IMR-90 (cell line): ENCODE measurements around the gene RFPL3. TPM values are rescaled to one million over a fixed set of nuclear protein-coding genes. Genes with fewer than 3 reads are reported as not detected.

ENCODE experiments used
- ATAC-seq: fragments of 200-7000 bp; cut with Tn5 transposase; 2 replicates; pipeline ENCODE4 v1.9.1; 2020; ENCODE audit warnings: low read depth, mild to moderate bottlenecking, moderate library complexity
- BruUV-seq: library from RNA; stranded (reverse); fragments of 400-500 nt; replicated peaks from 2 replicates; lab custom pipeline; 2021; lab: Mats Ljungman, UMichigan
- CTCF ChIA-PET: fragments of 300-600 bp; formaldehyde crosslinking; extraction: SDS; loops from one replicate; lab custom pipeline; 2021; ENCODE audit warnings: antibody characterized with exemption; lab: Yijun Ruan, JAX
- POLR2A ChIA-PET: fragments of 300-600 bp; sonication (Branson Sonifier 250); formaldehyde crosslinking; loops from one replicate; lab custom pipeline; 2022; ENCODE audit warnings: antibody characterized with exemption; ENCODE audit not compliant: unreplicated experiment; lab: Charles Lee
- DNase-seq: peaks from one replicate; pipeline ENCODE4 v3.0.0; 2013
- H2AFZ ChIP-seq: replicated peaks from 2 replicates; pipeline ENCODE3; 2013; ENCODE audit warnings: low read length, mild to moderate bottlenecking; ENCODE audit not compliant: poor library complexity
- H2AK5ac ChIP-seq: 2 replicates; pipeline ENCODE4 v1.6.1; 2013; ENCODE audit warnings: low read depth, low read length, inconsistent platforms
- H2AK9ac ChIP-seq: replicated peaks from 2 replicates; pipeline ENCODE3; 2013; ENCODE audit warnings: mild to moderate bottlenecking, low read depth, low read length, moderate library complexity; ENCODE audit not compliant: poor library complexity
- H2BK120ac ChIP-seq: 2 replicates; pipeline ENCODE4 v1.6.1; 2013; ENCODE audit warnings: low read depth, low read length, inconsistent platforms
- H2BK15ac ChIP-seq: 3 replicates; pipeline ENCODE4 v1.6.1; 2013; ENCODE audit warnings: low read depth, low read length, inconsistent platforms
- H2BK20ac ChIP-seq: 2 replicates; pipeline ENCODE4 v1.6.1; 2013; ENCODE audit warnings: low read depth, mild to moderate bottlenecking, inconsistent platforms, low read length, moderate library complexity
- H2BK5ac ChIP-seq: 2 replicates; pipeline ENCODE4 v1.6.1; 2013; ENCODE audit warnings: mild to moderate bottlenecking, low read depth, low read length, inconsistent platforms; ENCODE audit not compliant: poor library complexity, severe bottlenecking
- H3K14ac ChIP-seq: replicated peaks from 2 replicates; pipeline ENCODE4 v1.6.1; 2013; ENCODE audit warnings: low read depth, low read length, inconsistent platforms
- H3K18ac ChIP-seq: 2 replicates; pipeline ENCODE4 v1.6.1; 2013; ENCODE audit warnings: low read depth, low read length, control low read depth
- H3K23ac ChIP-seq: 2 replicates; pipeline ENCODE4 v1.6.1; 2013; ENCODE audit warnings: low read depth, low read length, inconsistent platforms
- H3K27ac ChIP-seq: 2 replicates; pipeline ENCODE4 v1.5.1; 2013; ENCODE audit warnings: mild to moderate bottlenecking, control low read depth, low read length; ENCODE audit not compliant: insufficient read depth
- H3K27me3 ChIP-seq: 2 replicates; pipeline ENCODE4 v1.6.1; 2013; ENCODE audit warnings: low read length; ENCODE audit not compliant: control insufficient read depth, insufficient read depth
- H3K36me3 ChIP-seq: 2 replicates; pipeline ENCODE4 v1.6.1; 2013; ENCODE audit warnings: low read length, mixed read lengths; ENCODE audit not compliant: control insufficient read depth, insufficient read depth
- H3K4ac ChIP-seq: 2 replicates; pipeline ENCODE4 v1.6.1; 2013; ENCODE audit warnings: low read depth, low read length, inconsistent platforms
- H3K4me1 ChIP-seq: 2 replicates; pipeline ENCODE4 v1.6.1; 2013; ENCODE audit warnings: low read length, mixed read lengths; ENCODE audit not compliant: control insufficient read depth, insufficient read depth
- H3K4me2 ChIP-seq: 2 replicates; pipeline ENCODE4 v1.6.1; 2013; ENCODE audit warnings: low read depth, mild to moderate bottlenecking, control low read depth, low read length, moderate library complexity
- H3K4me3 ChIP-seq: 2 replicates; pipeline ENCODE4 v1.5.1; 2013; ENCODE audit warnings: low read depth, mild to moderate bottlenecking, control low read depth, low read length, moderate library complexity; ENCODE audit not compliant: insufficient read depth
- H3K56ac ChIP-seq: 2 replicates; pipeline ENCODE4 v1.6.1; 2013; ENCODE audit warnings: low read length, inconsistent platforms; ENCODE audit not compliant: insufficient read depth; ENCODE audit errors: extremely low read depth
- H3K79me1 ChIP-seq, 2 experiments: 2 replicates each; pipeline ENCODE4 v1.6.1; 2013; ENCODE audit warnings: low read length in 2 of 2, inconsistent platforms in 1 of 2, low read depth in 1 of 2
- H3K9ac ChIP-seq: 2 replicates; pipeline ENCODE4 v1.6.1; 2013; ENCODE audit warnings: low read depth, low read length, control low read depth
- H3K9me1 ChIP-seq: 2 replicates; pipeline ENCODE4 v1.6.1; 2013; ENCODE audit warnings: low read length, inconsistent platforms; ENCODE audit not compliant: insufficient read depth
- H3K9me3 ChIP-seq: 2 replicates; pipeline ENCODE4 v1.6.1; 2013; ENCODE audit warnings: low read length; ENCODE audit not compliant: control insufficient read depth, insufficient read depth
- H4K20me1 ChIP-seq: 2 replicates; pipeline ENCODE4 v1.6.1; 2013; ENCODE audit warnings: low read length, inconsistent platforms; ENCODE audit not compliant: insufficient read depth
- H4K5ac ChIP-seq: 2 replicates; pipeline ENCODE4 v1.6.1; 2013; ENCODE audit warnings: mild to moderate bottlenecking, low read depth, low read length, control low read depth
- H4K8ac ChIP-seq, 2 experiments: 2 replicates each; pipeline ENCODE4 v1.6.1; 2013; ENCODE audit warnings: low read depth in 2 of 2, low read length in 2 of 2, control low read depth in 1 of 2, inconsistent platforms in 1 of 2
- H4K91ac ChIP-seq: 2 replicates; pipeline ENCODE4 v1.6.1; 2013; ENCODE audit warnings: low read depth, low read length, inconsistent platforms; ENCODE audit not compliant: insufficient read depth
- RFX5 ChIP-seq: IDR thresholded peaks from 2 replicates; pipeline ENCODE4 v1.8.0; 2012; ENCODE audit warnings: low read depth, mild to moderate bottlenecking, low read length, moderate library complexity
- USF2 ChIP-seq: fragments of 150-350 bp; IDR thresholded peaks from 2 replicates; pipeline ENCODE4 v1.6.1; 2017; ENCODE audit warnings: mild to moderate bottlenecking, antibody characterized with exemption, low read length, low read depth
- WGBS, 2 experiments: methylation state at CpG; one replicate each; pipeline versions ENCODE4 v1.1.5 to v1.1.7; 2013; ENCODE audit warnings: missing lambda C conversion rate in 2 of 2; ENCODE audit not compliant: insufficient read length in 1 of 2; ENCODE audit errors: extremely low coverage in 2 of 2; 5-methylcytosine and 5-hydroxymethylcytosine counted together
- dilution Hi-C: fragments of 300-500 bp; cut with HindIII; formaldehyde crosslinking; loops from one replicate; pipeline ENCODE4 v1.14.3; 2018; ENCODE audit warnings: low sequenced_read_pairs; ENCODE audit not compliant: unreplicated experiment
- in situ Hi-C: fragments of 300-500 bp; cut with MboI; formaldehyde crosslinking; loops from 3 replicates; pipeline ENCODE4 v1.14.3; 2019; ENCODE audit warnings: low sequenced_read_pairs, inconsistent platforms, mixed read lengths
- intact Hi-C: fragments of 100-400 bp; cut with micrococcal nuclease; formaldehyde crosslinking; loops from 2 replicates; pipeline ENCODE4 v1.10.0; 2022
- polyA plus RNA-seq, 3 experiments: library from polyadenylated mRNA; depleted of rRNA; stranded (reverse); fragments of >200 nt; gene quantifications; 2 replicates each; pipeline ENCODE4 v1.2.3, GENCODE V29; 2012; ENCODE audit warnings: low replicate concordance in 1 of 3
- total RNA-seq: library from RNA; depleted of rRNA; stranded (reverse); fragments of >200 nt; gene quantifications from 2 replicates; pipeline ENCODE4 v1.2.3, GENCODE V29; 2012

Gene RFPL3
- total and polyA plus RNA-seq, 2 of the 4 experiments (the other 2 are of a cell fraction) = not detected

GRCh38 chr22:32311551-32312071 is 46.1 kb upstream of the RFPL3 start:
- H3K79me1 ChIP-seq = no peaks in the 10 kb centered on the region
- H4K20me1 ChIP-seq = no peaks in the 10 kb centered on the region
- no peak overlapping the region for H2BK20ac ChIP-seq
- dilution Hi-C loops = no loop called here
- no peak overlapping the region for H2BK5ac ChIP-seq
- H4K91ac ChIP-seq = no peak overlapping the region
- no peak overlapping the region for H4K8ac ChIP-seq
- no peak for DNase-seq
- TF ChIP-seq RFX5 (no peak), USF2 (no peak)
- ChIA-PET CTCF (no interaction called here), POLR2A (no interaction called here)
- no peaks in the 10 kb centered on the region for H3K9me1 ChIP-seq
- 60% methylated on average over 2 of the region's 11 CpGs; no CpG with 5 or more reads in 1 of the 2 experiments for WGBS, 2 experiments
- H2AFZ ChIP-seq = no peak overlapping the region
- no peaks in the 10 kb centered on the region for H3K27me3 ChIP-seq
- H3K23ac ChIP-seq = no peak overlapping the region
- no peak overlapping the region for H3K9ac ChIP-seq
- BruUV-seq = no TSS peak
- no peak overlapping the region for H3K27ac ChIP-seq
- intact Hi-C loops = no loop called here
- no peak overlapping the region for H3K4ac ChIP-seq
- no peak overlapping the region for H4K5ac ChIP-seq
- H3K18ac ChIP-seq = no peak overlapping the region
- no peak overlapping the region for H3K14ac ChIP-seq
- no peak overlapping the region for H3K4me3 ChIP-seq
- in situ Hi-C loops = no loop called here
- no peaks in the 10 kb centered on the region for H3K9me3 ChIP-seq
- no peak overlapping the region for H3K56ac ChIP-seq
- no peak overlapping the region for H3K4me2 ChIP-seq
- H3K36me3 ChIP-seq = no peaks in the 10 kb centered on the region
- H2BK15ac ChIP-seq = no peak overlapping the region
- no peak overlapping the region for H2AK5ac ChIP-seq
- no peak overlapping the region for H2BK120ac ChIP-seq
- no peaks in the 10 kb centered on the region for H3K4me1 ChIP-seq
- H2AK9ac ChIP-seq = no peak overlapping the region
- ATAC-seq = no peak
